Skeletal muscle tissue (tissue), 4 donors: ENCODE results near the gene MPHOSPH9. TPM values are rescaled to one million over a fixed set of nuclear protein-coding genes. Genes with fewer than 3 reads are reported as not detected.

ENCODE experiments used
- H3K27ac ChIP-seq: one replicate; pipeline ENCODE4 v1.7.0; 2013; ENCODE audit warnings: mild to moderate bottlenecking, low read depth, low read length, inconsistent platforms
- H3K27me3 ChIP-seq, 3 donors: one replicate each; pipeline ENCODE4 v1.7.0; 2013; ENCODE audit warnings: low read length in 3 of 3; ENCODE audit not compliant: control insufficient read depth in 3 of 3, insufficient read depth in 3 of 3
- H3K36me3 ChIP-seq, 3 donors: one replicate each; pipeline ENCODE4 v1.7.0; 2013; ENCODE audit warnings: low read length in 3 of 3; ENCODE audit not compliant: control insufficient read depth in 3 of 3, insufficient read depth in 3 of 3
- H3K4me1 ChIP-seq, 3 donors: one replicate each; pipeline ENCODE4 v1.7.0; 2013; ENCODE audit warnings: low read length in 3 of 3, mild to moderate bottlenecking in 3 of 3; ENCODE audit not compliant: control insufficient read depth in 3 of 3, insufficient read depth in 3 of 3
- H3K4me3 ChIP-seq, 3 donors: one replicate each; pipeline ENCODE4 v1.7.0; 2013; ENCODE audit warnings: low read length in 3 of 3
- H3K9ac ChIP-seq, 3 donors: one replicate each; pipeline ENCODE4 v1.7.0; 2013; ENCODE audit warnings: low read length in 3 of 3, mild to moderate bottlenecking in 3 of 3, moderate library complexity in 2 of 3, low read depth in 1 of 3
- H3K9me3 ChIP-seq, 3 donors: one replicate each; pipeline ENCODE4 v1.7.0; 2013; ENCODE audit warnings: low read length in 3 of 3; ENCODE audit not compliant: control insufficient read depth in 3 of 3
- total RNA-seq: library from RNA; depleted of rRNA; stranded (reverse); fragments of >200 nt; gene quantifications from one replicate; pipeline ENCODE4 v1.2.3, GENCODE V29; 2014
- donor health status: Osteomylitis.

The MPHOSPH9 gene
- total RNA-seq, 1 donor from 2014 or later: 44.9 TPM

GRCh38 chr12:123134271-123134671 is 98.7 kb downstream of the MPHOSPH9 start:
- Histone ChIP-seq H3K27me3 (no peaks in the 10 kb centered on the region), H3K9me3 (no peaks in the 10 kb centered on the region), H3K27ac (no peak overlapping the region), H3K36me3 (peaks cover 0 to 1% (median 0%) of the 10 kb centered on the region in 3 donors), H3K4me3 (no peak overlapping the region), H3K9ac (no peak overlapping the region), H3K4me1 (peaks cover 12 to 23% (median 16%) of the 10 kb centered on the region in 3 donors)

- Histone ChIP-seq H3K9me3 (no peaks in the 10 kb centered on the region), H3K27me3 (no peaks in the 10 kb centered on the region), H3K36me3 (peaks cover 0 to 1% (median 0%) of the 10 kb centered on the region in 3 donors), H3K4me1 (peaks cover 12 to 23% (median 16%) of the 10 kb centered on the region in 3 donors), H3K4me3 (no peak overlapping the region), H3K9ac (no peak overlapping the region), H3K27ac (no peak overlapping the region)
Measured at GRCh38 chr12:123133701-123134100, 99.2 kb downstream of the MPHOSPH9 start.

GRCh38 chr12:123132951-123133619 is 99.9 kb downstream of the MPHOSPH9 start:
- Histone ChIP-seq H3K9ac (no peak overlapping the region), H3K27ac (peak overlapping the region; percentile 76), H3K4me1 (peaks cover 12 to 23% (median 16%) of the 10 kb centered on the region in 3 donors), H3K9me3 (no peaks in the 10 kb centered on the region), H3K4me3 (no peak overlapping the region), H3K36me3 (peaks cover 0 to 1% (median 0%) of the 10 kb centered on the region in 3 donors), H3K27me3 (no peaks in the 10 kb centered on the region)

- Histone ChIP-seq H3K4me1 (peaks cover 12 to 26% (median 19%) of the 10 kb centered on the region in 3 donors), H3K9me3 (no peaks in the 10 kb centered on the region), H3K9ac (peak overlapping the region in 2 of 3 donors; percentile 10 to 62), H3K4me3 (peak overlapping the region in 2 of 3 donors; percentile 4 to 49), H3K27ac (peak overlapping the region; percentile 76), H3K27me3 (no peaks in the 10 kb centered on the region), H3K36me3 (no peaks in the 10 kb centered on the region)
Measured at GRCh38 chr12:123131879-123132402, 101.0 kb downstream of the MPHOSPH9 start.

- no peaks in the 10 kb centered on the region for H3K27me3 ChIP-seq
- H3K27ac ChIP-seq: peak overlapping the region; percentile 76
- no peaks in the 10 kb centered on the region for H3K36me3 ChIP-seq
- no peaks in the 10 kb centered on the region for H3K9me3 ChIP-seq
- H3K4me1 ChIP-seq: peaks cover 13 to 32% (median 25%) of the 10 kb centered on the region in 3 donors
- H3K9ac ChIP-seq: peak overlapping the region in 2 of 3 donors; percentile 40 to 62
- H3K4me3 ChIP-seq: peak overlapping the region in 2 of 3 donors; percentile 4 to 49
Measured at GRCh38 chr12:123131291-123131832, 101.6 kb downstream of the MPHOSPH9 start.

GRCh38 chr12:123129621-123130020 is 103.3 kb downstream of the MPHOSPH9 start:
- Histone ChIP-seq H3K27ac (no peak overlapping the region), H3K4me3 (no peak overlapping the region), H3K9ac (no peak overlapping the region), H3K36me3 (no peaks in the 10 kb centered on the region), H3K4me1 (peaks cover 17 to 37% (median 29%) of the 10 kb centered on the region in 3 donors), H3K27me3 (no peaks in the 10 kb centered on the region), H3K9me3 (no peaks in the 10 kb centered on the region)

GRCh38 chr12:123127182-123127495 is 105.8 kb downstream of the MPHOSPH9 start:
- H3K27ac ChIP-seq: peak overlapping the region; percentile 23
- no peak overlapping the region for H3K9ac ChIP-seq
- peaks cover 16 to 35% (median 28%) of the 10 kb centered on the region in 3 donors for H3K4me1 ChIP-seq
- H3K9me3 ChIP-seq: no peaks in the 10 kb centered on the region
- H3K36me3 ChIP-seq: no peaks in the 10 kb centered on the region
- no peaks in the 10 kb centered on the region for H3K27me3 ChIP-seq
- H3K4me3 ChIP-seq: no peak overlapping the region

GRCh38 chr12:123126294-123127181 is 106.4 kb downstream of the MPHOSPH9 start:
- H3K9ac ChIP-seq: no peak overlapping the region
- no peaks in the 10 kb centered on the region for H3K9me3 ChIP-seq
- H3K36me3 ChIP-seq: no peaks in the 10 kb centered on the region
- no peak overlapping the region for H3K4me3 ChIP-seq
- H3K4me1 ChIP-seq: peaks cover 10 to 29% (median 22%) of the 10 kb centered on the region in 3 donors
- no peaks in the 10 kb centered on the region for H3K27me3 ChIP-seq
- H3K27ac ChIP-seq: peak overlapping the region; percentile 23

- no peaks in the 10 kb centered on the region for H3K9me3 ChIP-seq
- no peak overlapping the region for H3K27ac ChIP-seq
- H3K4me1 ChIP-seq: peaks cover 12 to 24% (median 22%) of the 10 kb centered on the region in 3 donors
- H3K9ac ChIP-seq: no peak overlapping the region
- H3K4me3 ChIP-seq: no peak overlapping the region
- H3K27me3 ChIP-seq: no peaks in the 10 kb centered on the region
- H3K36me3 ChIP-seq: no peaks in the 10 kb centered on the region
Measured at GRCh38 chr12:123122626-123123025, 110.3 kb downstream of the MPHOSPH9 start.
